ENCODE data around the gene CDK19.
"Not testable (repeated sequence)": the region's sequence is repeated elsewhere in the genome, so short reads cannot be mapped to it uniquely, and the experiment has no call there.

Gene CDK19

GRCh38 chr6:110835751-110836150 lies 20.5 kb upstream of the CDK19 start:
- not testable (repeated sequence) for H3K4me3 ChIP-seq (ENCODE audit: low read depth, low read length); H3K27me3 ChIP-seq (ENCODE audit: insufficient read depth, low read length); H3K79me2 ChIP-seq (ENCODE audit: control insufficient read depth, insufficient read depth, low read length, unreplicated experiment); H3K27ac ChIP-seq (ENCODE audit: low read depth, low read length); H2AFZ ChIP-seq (ENCODE audit: low read length, unreplicated experiment); H3K4me1 ChIP-seq (ENCODE audit: control insufficient read depth, insufficient read depth, low read length, unreplicated experiment); H3K36me3 ChIP-seq (ENCODE audit: insufficient read depth, low read length)

GRCh38 chr6:110833831-110834230 lies 18.6 kb upstream of the CDK19 start:
- Histone ChIP-seq H3K27ac (ENCODE audit: low read depth, low read length) (no peak overlapping the region), H3K4me1 (ENCODE audit: control insufficient read depth, insufficient read depth, low read length, unreplicated experiment) (no peaks in the 10 kb centered on the region), H3K27me3 (ENCODE audit: insufficient read depth, low read length) (no peaks in the 10 kb centered on the region), H3K79me2 (ENCODE audit: control insufficient read depth, insufficient read depth, low read length, unreplicated experiment) (no peaks in the 10 kb centered on the region), H3K4me3 (ENCODE audit: low read depth, low read length) (no peak overlapping the region), H3K36me3 (ENCODE audit: insufficient read depth, low read length) (no peaks in the 10 kb centered on the region), H2AFZ (ENCODE audit: low read length, unreplicated experiment) (no peak overlapping the region)

- H2AFZ ChIP-seq (ENCODE audit: low read length, unreplicated experiment), result no peak overlapping the region
Measured at GRCh38 chr6:110831405-110831804, 16.1 kb upstream of the CDK19 start.

GRCh38 chr6:110828396-110828795 lies 13.1 kb upstream of the CDK19 start:
- H3K36me3 ChIP-seq (ENCODE audit: insufficient read depth, low read length), result no peaks in the 10 kb centered on the region
- H2AFZ ChIP-seq (ENCODE audit: low read length, unreplicated experiment), result no peak overlapping the region
- no peak overlapping the region for H3K27ac ChIP-seq (ENCODE audit: low read depth, low read length)
- H3K4me3 ChIP-seq (ENCODE audit: low read depth, low read length), result no peak overlapping the region
- peaks cover 2% of the 10 kb centered on the region for H3K4me1 ChIP-seq (ENCODE audit: control insufficient read depth, insufficient read depth, low read length, unreplicated experiment)
- no peaks in the 10 kb centered on the region for H3K27me3 ChIP-seq (ENCODE audit: insufficient read depth, low read length)
- H3K79me2 ChIP-seq (ENCODE audit: control insufficient read depth, insufficient read depth, low read length, unreplicated experiment), result no peaks in the 10 kb centered on the region

More at GRCh38 chr6:110831405-110831804, 16.1 kb upstream of the CDK19 start:
- Histone ChIP-seq H3K36me3 (ENCODE audit: insufficient read depth, low read length) (no peaks in the 10 kb centered on the region), H3K27ac (ENCODE audit: low read depth, low read length) (no peak overlapping the region), H3K27me3 (ENCODE audit: insufficient read depth, low read length) (no peaks in the 10 kb centered on the region), H3K4me1 (ENCODE audit: control insufficient read depth, insufficient read depth, low read length, unreplicated experiment) (peaks cover 2% of the 10 kb centered on the region), H3K4me3 (ENCODE audit: low read depth, low read length) (no peak overlapping the region), H3K79me2 (ENCODE audit: control insufficient read depth, insufficient read depth, low read length, unreplicated experiment) (no peaks in the 10 kb centered on the region)

- no peaks in the 10 kb centered on the region for H3K79me2 ChIP-seq (ENCODE audit: control insufficient read depth, insufficient read depth, low read length, unreplicated experiment)
- no peaks in the 10 kb centered on the region for H3K27me3 ChIP-seq (ENCODE audit: insufficient read depth, low read length)
- peaks cover 5% of the 10 kb centered on the region for H3K4me1 ChIP-seq (ENCODE audit: control insufficient read depth, insufficient read depth, low read length, unreplicated experiment)
- no peaks in the 10 kb centered on the region for H3K36me3 ChIP-seq (ENCODE audit: insufficient read depth, low read length)
- H3K27ac ChIP-seq (ENCODE audit: low read depth, low read length), result no peak overlapping the region
- H3K4me3 ChIP-seq (ENCODE audit: low read depth, low read length), result no peak overlapping the region
- H2AFZ ChIP-seq (ENCODE audit: low read length, unreplicated experiment), result no peak overlapping the region
Measured at GRCh38 chr6:110826236-110827129, 11.2 kb upstream of the CDK19 start.

- Histone ChIP-seq H3K27ac (ENCODE audit: low read depth, low read length) (no peak overlapping the region), H3K79me2 (ENCODE audit: control insufficient read depth, insufficient read depth, low read length, unreplicated experiment) (no peaks in the 10 kb centered on the region), H3K4me1 (ENCODE audit: control insufficient read depth, insufficient read depth, low read length, unreplicated experiment) (peaks cover 7% of the 10 kb centered on the region), H3K36me3 (ENCODE audit: insufficient read depth, low read length) (no peaks in the 10 kb centered on the region), H2AFZ (ENCODE audit: low read length, unreplicated experiment) (no peak overlapping the region), H3K4me3 (ENCODE audit: low read depth, low read length) (peak overlapping the region; percentile 9; the same call in 1 of the 2 replicates), H3K27me3 (ENCODE audit: insufficient read depth, low read length) (no peaks in the 10 kb centered on the region)
Measured at GRCh38 chr6:110823146-110823545, 7.9 kb upstream of the CDK19 start.

GRCh38 chr6:110822249-110822648 lies 7.0 kb upstream of the CDK19 start:
- H3K4me3 ChIP-seq (ENCODE audit: low read depth, low read length), result no peak overlapping the region
- peaks cover 16% of the 10 kb centered on the region for H3K4me1 ChIP-seq (ENCODE audit: control insufficient read depth, insufficient read depth, low read length, unreplicated experiment)
- H3K36me3 ChIP-seq (ENCODE audit: insufficient read depth, low read length), result no peaks in the 10 kb centered on the region
- H3K27me3 ChIP-seq (ENCODE audit: insufficient read depth, low read length), result no peaks in the 10 kb centered on the region
- H3K27ac ChIP-seq (ENCODE audit: low read depth, low read length), result no peak overlapping the region
- H2AFZ ChIP-seq (ENCODE audit: low read length, unreplicated experiment), result peak overlapping the region; percentile 17
- H3K79me2 ChIP-seq (ENCODE audit: control insufficient read depth, insufficient read depth, low read length, unreplicated experiment), result no peaks in the 10 kb centered on the region

- no peak overlapping the region; the same call in 1 of the 2 replicates for H3K4me3 ChIP-seq (ENCODE audit: low read depth, low read length)
- peak overlapping the region; percentile 46 for H2AFZ ChIP-seq (ENCODE audit: low read length, unreplicated experiment)
- no peaks in the 10 kb centered on the region for H3K27me3 ChIP-seq (ENCODE audit: insufficient read depth, low read length)
- H3K79me2 ChIP-seq (ENCODE audit: control insufficient read depth, insufficient read depth, low read length, unreplicated experiment), result peaks cover 22% of the 10 kb centered on the region
- peaks cover 28% of the 10 kb centered on the region for H3K4me1 ChIP-seq (ENCODE audit: control insufficient read depth, insufficient read depth, low read length, unreplicated experiment)
- H3K36me3 ChIP-seq (ENCODE audit: insufficient read depth, low read length), result no peaks in the 10 kb centered on the region
- H3K27ac ChIP-seq (ENCODE audit: low read depth, low read length), result peak overlapping the region; percentile 91
Measured at GRCh38 chr6:110816677-110817076, 1.4 kb upstream of the CDK19 start.

- Histone ChIP-seq H3K4me3 (ENCODE audit: low read depth, low read length) (peak overlapping the region; percentile 85), H3K79me2 (ENCODE audit: control insufficient read depth, insufficient read depth, low read length, unreplicated experiment) (peaks cover 34% of the 10 kb centered on the region), H3K27me3 (ENCODE audit: insufficient read depth, low read length) (no peaks in the 10 kb centered on the region), H3K27ac (ENCODE audit: low read depth, low read length) (peak overlapping the region; percentile 91), H3K36me3 (ENCODE audit: insufficient read depth, low read length) (no peaks in the 10 kb centered on the region), H3K4me1 (ENCODE audit: control insufficient read depth, insufficient read depth, low read length, unreplicated experiment) (peaks cover 28% of the 10 kb centered on the region), H2AFZ (ENCODE audit: low read length, unreplicated experiment) (peak overlapping the region; percentile 94)
Measured at GRCh38 chr6:110815015-110815410, 256 bp downstream of the CDK19 start.

- peaks cover 28% of the 10 kb centered on the region for H3K4me1 ChIP-seq (ENCODE audit: control insufficient read depth, insufficient read depth, low read length, unreplicated experiment)
- peaks cover 36% of the 10 kb centered on the region for H3K79me2 ChIP-seq (ENCODE audit: control insufficient read depth, insufficient read depth, low read length, unreplicated experiment)
- no peaks in the 10 kb centered on the region for H3K27me3 ChIP-seq (ENCODE audit: insufficient read depth, low read length)
- H3K36me3 ChIP-seq (ENCODE audit: insufficient read depth, low read length), result no peaks in the 10 kb centered on the region
- peak overlapping the region; percentile 94 for H2AFZ ChIP-seq (ENCODE audit: low read length, unreplicated experiment)
- peak overlapping the region; percentile 91 for H3K27ac ChIP-seq (ENCODE audit: low read depth, low read length)
- H3K4me3 ChIP-seq (ENCODE audit: low read depth, low read length), result peak overlapping the region; percentile 85
Measured at GRCh38 chr6:110814102-110815014, 911 bp downstream of the CDK19 start.
